H1 (cell line): ENCODE results near the gene VENTX.

Source experiments
- CREB1 ChIP-seq: IDR thresholded peaks from 2 replicates; pipeline ENCODE4 v1.6.1; 2012; ENCODE audit warnings: inconsistent platforms
- FOSL1 ChIP-seq: IDR thresholded peaks from 2 replicates; pipeline ENCODE4 v1.6.1; 2011; ENCODE audit warnings: mild to moderate bottlenecking, low read depth, low read length, moderate library complexity; ENCODE audit not compliant: insufficient read depth
- GABPA ChIP-seq: IDR thresholded peaks from 2 replicates; pipeline ENCODE4 v1.6.1; 2011; ENCODE audit warnings: mild to moderate bottlenecking, low read length, moderate library complexity, borderline replicate concordance; ENCODE audit not compliant: insufficient read depth
- JUND ChIP-seq: IDR thresholded peaks from 2 replicates; pipeline ENCODE4 v1.6.1; 2011; ENCODE audit warnings: mild to moderate bottlenecking, improper control_type of control experiment, low read length
- MAFK ChIP-seq: IDR thresholded peaks from 2 replicates; pipeline ENCODE4 v1.6.1; 2012; ENCODE audit warnings: low read depth, mild to moderate bottlenecking, improper control_type of control experiment, low read length
- POLR2A ChIP-seq, 2 experiments: IDR thresholded peaks; 1 replicate in 1 of 2; 2 replicates in 1 of 2; pipeline ENCODE4 v1.6.1; 2011; ENCODE audit warnings: low read depth in 2 of 2, low read length in 2 of 2, mild to moderate bottlenecking in 2 of 2; ENCODE audit errors: control extremely low read depth in 1 of 2
- SP4 ChIP-seq: IDR thresholded peaks from 2 replicates; pipeline ENCODE4 v1.6.1; 2012; ENCODE audit warnings: low read length, inconsistent platforms
- TCF12 ChIP-seq: IDR thresholded peaks from 2 replicates; pipeline ENCODE4 v1.6.1; 2011; ENCODE audit warnings: low read depth, mild to moderate bottlenecking, low read length
- TF ChIP-seq, protein P1 (sequence below): IDR thresholded peaks from 2 replicates; pipeline ENCODE4 v1.6.1; 2011; ENCODE audit warnings: low read depth, mild to moderate bottlenecking, low read length; ENCODE audit not compliant: insufficient read depth
- TF ChIP-seq, protein P2 (sequence below), 3 experiments: IDR thresholded peaks; 1 replicate in 2 of 3; 2 replicates in 1 of 3; pipeline versions ENCODE4 v1.5.1 to v1.6.1; 2011; ENCODE audit warnings: low read length in 3 of 3, mild to moderate bottlenecking in 3 of 3, inconsistent platforms in 2 of 3, low read depth in 1 of 3, moderate library complexity in 1 of 3; ENCODE audit not compliant: insufficient read depth in 1 of 3; ENCODE audit errors: control extremely low read depth in 1 of 3

GRCh38 chr10:133273534-133274143 lies 36.0 kb downstream of the VENTX start:
- TF ChIP-seq CREB1 = no peak
- no peak for TF ChIP-seq JUND
- TF ChIP-seq, protein P1, sequence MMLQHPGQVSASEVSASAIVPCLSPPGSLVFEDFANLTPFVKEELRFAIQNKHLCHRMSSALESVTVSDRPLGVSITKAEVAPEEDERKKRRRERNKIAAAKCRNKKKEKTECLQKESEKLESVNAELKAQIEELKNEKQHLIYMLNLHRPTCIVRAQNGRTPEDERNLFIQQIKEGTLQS = no peak
- no peak for TF ChIP-seq SP4
- no peak for TF ChIP-seq POLR2A (IDR thresholded peaks at IDR 0.05; ENCODE audit: control extremely low read depth in 1 of 2, low read depth in 2 of 2, low read length in 2 of 2)
- TF ChIP-seq, protein P2, sequence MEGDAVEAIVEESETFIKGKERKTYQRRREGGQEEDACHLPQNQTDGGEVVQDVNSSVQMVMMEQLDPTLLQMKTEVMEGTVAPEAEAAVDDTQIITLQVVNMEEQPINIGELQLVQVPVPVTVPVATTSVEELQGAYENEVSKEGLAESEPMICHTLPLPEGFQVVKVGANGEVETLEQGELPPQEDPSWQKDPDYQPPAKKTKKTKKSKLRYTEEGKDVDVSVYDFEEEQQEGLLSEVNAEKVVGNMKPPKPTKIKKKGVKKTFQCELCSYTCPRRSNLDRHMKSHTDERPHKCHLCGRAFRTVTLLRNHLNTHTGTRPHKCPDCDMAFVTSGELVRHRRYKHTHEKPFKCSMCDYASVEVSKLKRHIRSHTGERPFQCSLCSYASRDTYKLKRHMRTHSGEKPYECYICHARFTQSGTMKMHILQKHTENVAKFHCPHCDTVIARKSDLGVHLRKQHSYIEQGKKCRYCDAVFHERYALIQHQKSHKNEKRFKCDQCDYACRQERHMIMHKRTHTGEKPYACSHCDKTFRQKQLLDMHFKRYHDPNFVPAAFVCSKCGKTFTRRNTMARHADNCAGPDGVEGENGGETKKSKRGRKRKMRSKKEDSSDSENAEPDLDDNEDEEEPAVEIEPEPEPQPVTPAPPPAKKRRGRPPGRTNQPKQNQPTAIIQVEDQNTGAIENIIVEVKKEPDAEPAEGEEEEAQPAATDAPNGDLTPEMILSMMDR (IDR thresholded peaks at IDR 0.05; ENCODE audit: control extremely low read depth in 1 of 3, insufficient read depth in 1 of 3, low read depth in 1 of 3, low read length in 3 of 3) = no peak
- no peak for TF ChIP-seq TCF12
- no peak for TF ChIP-seq GABPA
- no peak for TF ChIP-seq MAFK
- no peak for TF ChIP-seq FOSL1
